Mesendoderm (in vitro differentiated cells): Measurements from ENCODE around the gene TXNDC8. TPM values are rescaled to one million over a fixed set of nuclear protein-coding genes. Genes with fewer than 3 reads are reported as not detected.
A peak's percentile ranks its signal among the peaks of the same experiment; 100 is the strongest.

ENCODE experiments used
- DNase-seq: peaks from one replicate; pipeline ENCODE4 v3.0.0; 2013
- H2AK5ac ChIP-seq: 2 replicates; pipeline ENCODE4 v1.6.1; 2013; ENCODE audit warnings: low read length, inconsistent platforms
- H2BK120ac ChIP-seq: 2 replicates; pipeline ENCODE4 v1.6.1; 2013; ENCODE audit warnings: low read depth, mild to moderate bottlenecking, low read length, moderate library complexity, mixed read lengths
- H2BK15ac ChIP-seq: replicated peaks from 2 replicates; pipeline ENCODE4 v1.6.1; 2013; ENCODE audit warnings: low read depth, mild to moderate bottlenecking, moderate library complexity
- H2BK5ac ChIP-seq: 2 replicates; pipeline ENCODE4 v1.6.1; 2013; ENCODE audit warnings: low read length, inconsistent platforms
- H3K18ac ChIP-seq: 2 replicates; pipeline ENCODE4 v1.6.1; 2013; ENCODE audit warnings: mild to moderate bottlenecking, low read length, mixed read lengths
- H3K23ac ChIP-seq: one replicate; pipeline ENCODE4 v1.6.1; 2013; ENCODE audit warnings: low read length
- H3K27ac ChIP-seq: 2 replicates; pipeline ENCODE4 v1.5.1; 2013; ENCODE audit warnings: low read depth, mild to moderate bottlenecking, inconsistent platforms, low read length, moderate library complexity
- H3K27me3 ChIP-seq: 2 replicates; pipeline ENCODE4 v1.6.1; 2013; ENCODE audit warnings: low read length, control low read depth, mild to moderate bottlenecking, inconsistent platforms; ENCODE audit not compliant: insufficient read depth, poor library complexity
- H3K36me3 ChIP-seq: 2 replicates; pipeline ENCODE4 v1.6.1; 2013; ENCODE audit warnings: low read length, inconsistent platforms; ENCODE audit not compliant: control insufficient read depth, insufficient read depth
- H3K4ac ChIP-seq: one replicate; pipeline ENCODE4 v1.6.1; 2013; ENCODE audit warnings: low read depth, mild to moderate bottlenecking, low read length, moderate library complexity
- H3K4me1 ChIP-seq: 2 replicates; pipeline ENCODE4 v1.6.1; 2013; ENCODE audit warnings: low read depth, low read length, inconsistent platforms; ENCODE audit not compliant: control insufficient read depth
- H3K4me2 ChIP-seq: 2 replicates; pipeline ENCODE4 v1.6.1; 2013; ENCODE audit warnings: low read length
- H3K4me3 ChIP-seq: 2 replicates; pipeline ENCODE4 v1.5.1; 2013; ENCODE audit warnings: mild to moderate bottlenecking, low read length
- H3K56ac ChIP-seq: one replicate; pipeline ENCODE4 v1.6.1; 2013; ENCODE audit warnings: low read length
- H3K79me1 ChIP-seq: 2 replicates; pipeline ENCODE4 v1.6.1; 2013; ENCODE audit warnings: low read length, inconsistent platforms
- H3K79me2 ChIP-seq: 2 replicates; pipeline ENCODE4 v1.6.1; 2013; ENCODE audit warnings: mild to moderate bottlenecking, low read length; ENCODE audit not compliant: control insufficient read depth, insufficient read depth
- H3K9ac ChIP-seq: 2 replicates; pipeline ENCODE4 v1.6.1; 2013; ENCODE audit warnings: low read length, inconsistent platforms
- H4K5ac ChIP-seq: one replicate; pipeline ENCODE4 v1.6.1; 2013; ENCODE audit warnings: low read length
- H4K8ac ChIP-seq: one replicate; pipeline ENCODE4 v1.6.1; 2013; ENCODE audit warnings: low read depth, mild to moderate bottlenecking, control low read depth, low read length, moderate library complexity
- WGBS: extraction: QIAGEN DNeasy Blood & Tissue Kit; methylation state at CpG from one replicate; pipeline ENCODE4 v1.1.7; 2013; ENCODE audit warnings: low lambda C conversion rate, missing lambda C conversion rate; ENCODE audit not compliant: insufficient coverage; ENCODE audit errors: extremely low coverage; 5-methylcytosine and 5-hydroxymethylcytosine counted together
- polyA plus RNA-seq, 2 experiments: library from polyadenylated mRNA; stranded (reverse); fragments of 200-250 nt; gene quantifications; one replicate each; pipeline ENCODE4 v1.2.3, GENCODE V29; 2013

Gene TXNDC8
- polyA plus RNA-seq (2013, experiment 1 of 2), result not detected
- not detected for polyA plus RNA-seq (2013, experiment 2 of 2)

DNA sequence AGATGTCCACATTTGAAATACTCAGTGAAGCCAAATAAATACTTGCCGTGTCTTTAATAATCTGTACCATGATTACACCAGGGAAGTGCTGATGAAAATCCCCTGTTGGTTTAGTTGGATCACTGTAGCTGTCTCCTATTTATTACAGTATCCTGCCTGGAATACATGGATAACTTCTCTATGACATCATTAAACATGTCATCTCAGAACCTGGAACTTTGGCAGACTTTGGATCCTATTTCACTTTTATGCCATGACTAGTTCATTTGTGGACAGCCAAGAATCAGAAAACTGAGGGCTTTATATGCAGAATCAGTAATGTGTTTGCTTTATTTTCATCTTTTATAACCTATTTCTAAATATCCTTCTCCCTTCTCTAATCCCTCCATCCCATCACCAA, at the start of gene TXNDC8:
Gene TXNDC8 (minus strand): TSS at position 137 of the 400 bp plus-strand sequence.
- Histone ChIP-seq H3K18ac (no peak within 1 kb of the TSS), H3K4me2 (no peak within 1 kb of the TSS), H3K4ac (no peak within 1 kb of the TSS), H2AK5ac (no peak within 1 kb of the TSS), H3K79me1 (no peaks in the 10 kb centered on the region), H3K56ac (no peak within 1 kb of the TSS), H3K23ac (no peak within 1 kb of the TSS), H3K27ac (no peak within 1 kb of the TSS), H2BK5ac (no peak within 1 kb of the TSS), H3K4me3 (no peak within 1 kb of the TSS), H2BK15ac (no peak within 1 kb of the TSS), H3K9ac (no peak within 1 kb of the TSS), H3K4me1 (no peaks in the 10 kb centered on the region), H4K8ac (no peak within 1 kb of the TSS), H3K79me2 (no peaks in the 10 kb centered on the region), H3K27me3 (no peaks in the 10 kb centered on the region), H4K5ac (no peak within 1 kb of the TSS), H2BK120ac (no peak within 1 kb of the TSS), H3K36me3 (no peaks in the 10 kb centered on the region)
- no CpG with 5 or more reads among the region's 1 CpG for WGBS
- DNase-seq, result no peak

DNA sequence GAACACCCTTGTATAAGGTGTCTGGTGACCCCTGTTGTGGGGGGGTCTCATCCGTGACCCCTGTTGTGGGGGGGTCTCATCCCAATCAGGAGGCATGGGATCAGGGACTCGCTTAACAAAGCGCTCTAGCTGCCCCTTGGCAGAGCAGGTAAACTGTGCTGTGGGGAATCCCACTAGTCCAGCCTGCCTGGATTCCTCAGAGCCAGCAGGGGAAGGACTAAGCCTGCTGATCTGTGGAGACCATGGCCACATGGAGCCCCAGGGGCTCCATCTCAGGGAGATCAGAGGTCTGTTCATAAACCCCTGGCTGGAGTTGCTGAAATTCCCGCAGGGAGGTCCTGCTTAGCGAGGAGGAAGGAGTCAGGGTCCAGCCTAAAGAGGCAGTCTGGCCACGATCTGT, 45.8 kb upstream of the TXNDC8 start:
- Histone ChIP-seq H3K27ac (no peak overlapping the region), H4K5ac (no peak overlapping the region), H3K27me3 (no peaks in the 10 kb centered on the region), H2BK15ac (no peak overlapping the region), H3K4ac (no peak overlapping the region), H3K36me3 (no peaks in the 10 kb centered on the region), H3K9ac (no peak overlapping the region), H3K79me2 (no peaks in the 10 kb centered on the region), H2BK5ac (no peak overlapping the region), H3K23ac (no peak overlapping the region), H2BK120ac (no peak overlapping the region), H3K4me3 (no peak overlapping the region), H2AK5ac (no peak overlapping the region), H3K18ac (no peak overlapping the region), H3K4me2 (no peak overlapping the region), H4K8ac (no peak overlapping the region), H3K4me1 (no peaks in the 10 kb centered on the region), H3K79me1 (no peaks in the 10 kb centered on the region), H3K56ac (no peak overlapping the region)
- WGBS, result no CpG with 5 or more reads among the region's 6 CpGs
- DNase-seq, result no peak

DNA sequence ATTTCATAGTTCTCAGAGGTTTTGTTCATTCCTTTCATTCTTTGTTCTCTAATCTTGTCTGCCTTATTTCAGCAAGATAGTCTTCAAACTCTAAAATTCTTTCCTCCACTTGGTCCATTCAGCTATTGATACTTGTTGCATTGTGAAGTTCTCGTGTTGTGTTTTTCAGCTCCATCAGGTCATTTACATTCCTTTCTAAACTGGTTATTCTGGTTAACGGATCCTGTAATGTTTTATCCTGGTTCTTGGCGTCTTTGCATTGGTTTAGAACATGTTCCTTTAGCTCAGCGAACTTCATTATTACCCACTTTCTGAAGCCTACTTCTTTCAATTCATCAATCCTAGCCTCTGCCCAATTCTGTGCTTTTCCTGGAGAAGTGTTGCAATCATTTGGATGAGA, 45.1 kb upstream of the TXNDC8 start:
- Histone ChIP-seq H3K27ac (no peak overlapping the region), H3K4me2 (no peak overlapping the region), H4K8ac (no peak overlapping the region), H4K5ac (no peak overlapping the region), H3K36me3 (no peaks in the 10 kb centered on the region), H3K18ac (no peak overlapping the region), H2BK15ac (no peak overlapping the region), H3K23ac (no peak overlapping the region), H2BK5ac (no peak overlapping the region), H3K4ac (no peak overlapping the region), H3K56ac (no peak overlapping the region), H3K79me1 (no peaks in the 10 kb centered on the region), H3K79me2 (no peaks in the 10 kb centered on the region), H3K4me3 (no peak overlapping the region), H2AK5ac (no peak overlapping the region), H3K9ac (no peak overlapping the region), H2BK120ac (no peak overlapping the region), H3K27me3 (no peaks in the 10 kb centered on the region), H3K4me1 (no peaks in the 10 kb centered on the region)
- no peak for DNase-seq
- WGBS, result no CpG with 5 or more reads among the region's 4 CpGs

DNA sequence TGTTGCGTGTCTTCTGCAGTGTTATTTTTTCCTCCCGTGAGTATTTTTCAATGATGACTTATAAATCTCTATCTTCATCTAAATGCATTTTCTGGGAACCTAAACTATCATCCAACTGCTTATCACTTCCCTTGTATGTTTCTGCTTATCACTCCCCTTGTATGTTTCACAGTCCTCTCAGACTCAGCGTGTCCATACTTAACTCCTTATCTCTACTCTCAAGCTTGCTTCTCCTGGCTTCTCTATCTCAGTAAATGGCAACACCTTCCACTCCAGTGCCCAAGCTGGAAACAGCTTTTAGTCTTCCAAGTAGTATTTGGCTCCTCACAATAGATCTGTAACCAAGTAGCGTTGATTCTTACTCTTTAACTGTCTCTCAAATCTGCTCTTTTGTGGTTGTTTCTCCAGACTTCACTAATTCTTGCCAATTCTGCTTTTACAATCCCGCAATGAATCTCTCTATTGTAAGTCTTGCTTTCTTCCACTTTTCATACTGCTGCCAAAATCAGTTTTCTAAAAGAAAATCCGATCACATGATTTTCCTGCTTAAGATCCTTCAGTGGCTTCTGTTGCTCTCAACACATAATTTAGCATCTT, 33.8 kb upstream of the TXNDC8 start:
- Histone ChIP-seq H3K36me3 (no peaks in the 10 kb centered on the region), H2BK120ac (no peak overlapping the region), H3K18ac (no peak overlapping the region), H3K9ac (no peak overlapping the region), H4K8ac (no peak overlapping the region), H3K4me1 (no peaks in the 10 kb centered on the region), H3K79me2 (no peaks in the 10 kb centered on the region), H3K23ac (no peak overlapping the region), H3K79me1 (no peaks in the 10 kb centered on the region), H4K5ac (no peak overlapping the region), H2BK15ac (no peak overlapping the region), H3K27me3 (no peaks in the 10 kb centered on the region), H3K4me2 (no peak overlapping the region), H3K56ac (no peak overlapping the region), H2BK5ac (no peak overlapping the region), H3K27ac (no peak overlapping the region), H2AK5ac (no peak overlapping the region), H3K4me3 (no peak overlapping the region), H3K4ac (no peak overlapping the region)
- WGBS, result no CpG with 5 or more reads among the region's 6 CpGs
- DNase-seq, result peak; percentile 32

DNA sequence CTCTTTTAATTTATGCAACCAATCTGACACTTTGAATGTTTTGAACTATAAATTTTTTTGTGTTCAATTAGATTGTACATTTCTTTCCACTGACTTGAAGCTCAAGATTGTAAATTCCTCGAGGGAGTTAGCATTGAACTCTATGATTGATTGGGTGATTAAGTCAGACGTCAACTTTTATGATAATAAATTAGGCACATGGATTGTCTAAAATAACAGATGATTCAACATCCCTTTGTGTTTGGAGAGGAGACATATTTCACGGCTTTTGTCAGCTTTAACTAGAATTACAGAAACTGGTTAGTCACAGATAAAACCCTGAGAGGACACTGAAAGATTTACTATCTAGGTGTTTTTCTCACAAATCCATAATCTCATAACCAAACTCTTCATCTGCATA, 32.7 kb upstream of the TXNDC8 start:
- H3K56ac ChIP-seq, result no peak overlapping the region
- no peak overlapping the region for H2AK5ac ChIP-seq
- H3K79me1 ChIP-seq, result no peaks in the 10 kb centered on the region
- WGBS, result no CpG with 5 or more reads among the region's 3 CpGs
- no peak overlapping the region for H4K5ac ChIP-seq
- H2BK5ac ChIP-seq, result no peak overlapping the region
- H3K23ac ChIP-seq, result no peak overlapping the region
- H3K79me2 ChIP-seq, result no peaks in the 10 kb centered on the region
- no peak overlapping the region for H2BK120ac ChIP-seq
- DNase-seq, result no peak
- H3K36me3 ChIP-seq, result no peaks in the 10 kb centered on the region
- H3K4me3 ChIP-seq, result no peak overlapping the region
- H3K27ac ChIP-seq, result no peak overlapping the region
- no peaks in the 10 kb centered on the region for H3K4me1 ChIP-seq
- no peak overlapping the region for H3K18ac ChIP-seq
- no peak overlapping the region for H3K9ac ChIP-seq
- no peak overlapping the region for H4K8ac ChIP-seq
- no peak overlapping the region for H3K4me2 ChIP-seq
- H3K4ac ChIP-seq, result no peak overlapping the region
- H2BK15ac ChIP-seq, result no peak overlapping the region
- H3K27me3 ChIP-seq, result no peaks in the 10 kb centered on the region

DNA sequence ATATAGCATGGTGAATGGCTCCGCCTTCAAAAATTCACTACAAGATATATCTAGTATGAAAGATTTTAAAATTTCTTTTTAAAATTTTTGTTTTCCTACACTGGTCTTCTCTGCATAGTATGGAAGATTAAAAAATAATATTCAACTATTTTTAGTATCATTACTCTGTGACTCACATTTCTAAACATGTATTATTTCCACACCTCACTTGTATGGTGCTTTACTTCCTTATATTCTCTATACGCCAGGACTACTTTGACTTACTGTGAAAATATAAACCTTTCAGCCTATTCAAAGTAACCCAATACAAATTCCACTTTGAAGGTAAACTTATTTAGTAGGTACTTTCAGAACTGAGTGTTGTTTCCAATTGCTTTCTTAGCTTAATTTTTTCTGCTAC, 26.8 kb upstream of the TXNDC8 start:
- no peak overlapping the region for H4K5ac ChIP-seq

More for the DNA sequence above, 26.8 kb upstream of the TXNDC8 start:
- Histone ChIP-seq H3K79me2 (no peaks in the 10 kb centered on the region), H3K56ac (no peak overlapping the region), H3K4ac (no peak overlapping the region), H2AK5ac (no peak overlapping the region), H3K36me3 (no peaks in the 10 kb centered on the region), H3K4me3 (no peak overlapping the region), H3K4me2 (no peak overlapping the region), H3K27me3 (no peaks in the 10 kb centered on the region), H3K23ac (no peak overlapping the region), H4K8ac (no peak overlapping the region), H2BK5ac (no peak overlapping the region), H2BK120ac (no peak overlapping the region), H3K18ac (no peak overlapping the region), H2BK15ac (no peak overlapping the region), H3K27ac (no peak overlapping the region), H3K4me1 (no peaks in the 10 kb centered on the region), H3K79me1 (no peaks in the 10 kb centered on the region), H3K9ac (no peak overlapping the region)
- DNase-seq, result no peak
- WGBS, result no CpG with 5 or more reads among the region's 2 CpGs
